Measurements from ENCODE around the gene GRK5. TPM values are rescaled to one million over a fixed set of nuclear protein-coding genes. Genes with fewer than 3 reads are reported as not detected.

Gene GRK5
- total RNA-seq, 1 experiment from 2014 or later: 1.2 TPM

DNA sequence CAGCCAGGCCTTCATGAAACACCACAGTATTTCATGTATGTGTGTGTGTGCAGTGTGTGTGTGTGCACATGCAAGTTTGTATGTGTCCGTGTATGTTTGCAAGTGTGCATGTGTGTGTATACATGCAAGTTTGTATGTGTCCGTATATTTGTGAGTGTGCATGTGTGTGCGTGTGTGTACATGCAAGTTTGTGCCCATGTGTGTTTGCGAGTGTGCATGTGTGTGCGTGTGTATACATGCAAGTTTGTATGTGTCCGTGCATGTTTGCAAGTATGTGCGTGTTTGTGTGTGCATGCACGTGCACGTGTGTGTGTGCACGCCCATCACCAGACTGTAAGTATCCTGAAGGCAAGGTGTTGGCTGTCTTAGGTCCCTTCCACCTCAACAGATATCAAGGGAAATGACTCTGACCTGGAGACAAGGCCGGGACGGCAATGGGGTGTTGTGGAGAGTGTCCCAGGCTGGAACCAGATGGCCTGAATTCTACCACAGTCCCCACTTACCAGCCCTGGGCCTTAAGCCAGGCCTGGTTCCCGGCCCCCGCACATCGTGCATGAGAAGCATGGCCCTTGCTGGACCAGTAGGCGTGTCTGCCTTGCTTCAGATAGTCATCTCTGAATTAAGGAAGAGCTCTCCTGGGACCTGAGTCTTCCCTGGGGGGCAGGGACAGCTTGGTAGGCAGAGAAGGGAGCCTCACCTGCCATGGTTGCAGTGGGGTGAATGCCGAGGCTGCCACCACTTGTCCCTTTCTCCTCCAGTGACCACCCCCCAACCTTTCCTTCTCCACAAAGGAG, 140.0 kb downstream of the GRK5 start:
- Histone ChIP-seq H2AK5ac (ENCODE audit: insufficient read length, low read length) (no peak overlapping the region), H4K8ac (replicated peaks; ENCODE audit: insufficient read length, low read depth, low read length) (no peak overlapping the region), H2BK120ac (ENCODE audit: low read depth, low read length, poor library complexity, severe bottlenecking) (no peak overlapping the region), H2AFZ (ENCODE audit: low read length) (no peak overlapping the region), H3K14ac (ENCODE audit: insufficient read depth, low read length) (no peak overlapping the region), H4K20me1 (ENCODE audit: control insufficient read depth, insufficient read depth, insufficient read length) (no peaks in the 10 kb centered on the region), H4K91ac (ENCODE audit: insufficient read length, low read depth, low read length) (no peak overlapping the region), H2BK5ac (ENCODE audit: insufficient read length, low read length) (no peak overlapping the region), H4K5ac (ENCODE audit: insufficient read length, low read depth, low read length) (no peak overlapping the region), H3K4me1 (ENCODE audit: insufficient read depth, low read length) (no peaks in the 10 kb centered on the region), H3K79me1 (ENCODE audit: insufficient read depth, low read depth, low read length, poor library complexity, severe bottlenecking) (no peaks in the 10 kb centered on the region), H2BK15ac (ENCODE audit: low read depth, low read length) (no peak overlapping the region), H3K9ac (ENCODE audit: extremely low read depth, insufficient read length, low read length) (no peak overlapping the region), H2BK12ac (ENCODE audit: insufficient read length, low read depth, low read length) (no peak overlapping the region), H3K23me2 (ENCODE audit: insufficient read length, low read depth, low read length, poor library complexity, severe bottlenecking) (no peaks in the 10 kb centered on the region), H3K79me2 (ENCODE audit: insufficient read depth, low read length) (no peaks in the 10 kb centered on the region), H3K27me3 (ENCODE audit: insufficient read depth, low read length) (no peaks in the 10 kb centered on the region), H3K9me3 (ENCODE audit: control insufficient read depth, low read depth, low read length) (no peaks in the 10 kb centered on the region), H3K4ac (ENCODE audit: low read depth, low read length) (no peak overlapping the region), H3K27ac (ENCODE audit: insufficient read length, low read depth, low read length) (no peak overlapping the region), H3K23ac (ENCODE audit: insufficient read length, low read depth, low read length) (no peak overlapping the region), H3K4me2 (ENCODE audit: insufficient read depth, insufficient read length, low read length) (no peak overlapping the region), H2BK20ac (ENCODE audit: low read depth, low read length, poor library complexity, severe bottlenecking) (no peak overlapping the region), H3T11ph (ENCODE audit: low read length) (no peak overlapping the region), H3K56ac (ENCODE audit: insufficient read length, low read depth, low read length) (no peak overlapping the region), H3K18ac (ENCODE audit: insufficient read length, low read depth, low read length) (no peak overlapping the region)
- no peak for DNase-seq
- H3K4me3 Mint-ChIP-seq: no peak overlapping the region
- TF ChIP-seq, protein P1, sequence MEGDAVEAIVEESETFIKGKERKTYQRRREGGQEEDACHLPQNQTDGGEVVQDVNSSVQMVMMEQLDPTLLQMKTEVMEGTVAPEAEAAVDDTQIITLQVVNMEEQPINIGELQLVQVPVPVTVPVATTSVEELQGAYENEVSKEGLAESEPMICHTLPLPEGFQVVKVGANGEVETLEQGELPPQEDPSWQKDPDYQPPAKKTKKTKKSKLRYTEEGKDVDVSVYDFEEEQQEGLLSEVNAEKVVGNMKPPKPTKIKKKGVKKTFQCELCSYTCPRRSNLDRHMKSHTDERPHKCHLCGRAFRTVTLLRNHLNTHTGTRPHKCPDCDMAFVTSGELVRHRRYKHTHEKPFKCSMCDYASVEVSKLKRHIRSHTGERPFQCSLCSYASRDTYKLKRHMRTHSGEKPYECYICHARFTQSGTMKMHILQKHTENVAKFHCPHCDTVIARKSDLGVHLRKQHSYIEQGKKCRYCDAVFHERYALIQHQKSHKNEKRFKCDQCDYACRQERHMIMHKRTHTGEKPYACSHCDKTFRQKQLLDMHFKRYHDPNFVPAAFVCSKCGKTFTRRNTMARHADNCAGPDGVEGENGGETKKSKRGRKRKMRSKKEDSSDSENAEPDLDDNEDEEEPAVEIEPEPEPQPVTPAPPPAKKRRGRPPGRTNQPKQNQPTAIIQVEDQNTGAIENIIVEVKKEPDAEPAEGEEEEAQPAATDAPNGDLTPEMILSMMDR (conservative IDR thresholded peaks at IDR 0.05): no peak
- no CpG with 5 or more reads among the region's 17 CpGs for WGBS (ENCODE audit: extremely low coverage, insufficient read length, low lambda C conversion rate)
- H3K27ac Mint-ChIP-seq: no peak overlapping the region; a peak in 1 of 7 replicates
- 0 out of 7 replicates have a peak, but pooled peaks cover 0 to 1% (median 0%) of the 10 kb centered on the region in 3 experiments for H3K36me3 Mint-ChIP-seq (ENCODE audit: insufficient read depth in 1 of 3, low read depth in 3 of 3)
- H3K27me3 Mint-ChIP-seq (ENCODE audit: low read depth): no peaks in the 10 kb centered on the region; the same call in none of the 2 replicates
- peaks cover 5 to 9% of the 10 kb centered on the region in 2 experiments; a peak in 4 of 5 replicates for H3K9me3 Mint-ChIP-seq
- peaks cover 4 to 12% of the 10 kb centered on the region in 2 experiments; a peak in 3 of 4 replicates for H3K4me1 Mint-ChIP-seq

Data from H9 (cell line).